GM12864 (cell line): ENCODE data around the gene SMOC2.

Experiments used
- DNase-seq: peaks from one replicate; pipeline ENCODE4 v3.0.0-alpha.2; 2011; ENCODE audit warnings: low read depth
- H3K4me3 ChIP-seq: 2 replicates; pipeline ENCODE4 v1.5.1; 2011; ENCODE audit warnings: mild to moderate bottlenecking, low read depth, low read length, control low read depth
- TF ChIP-seq, protein P1 (sequence below): IDR thresholded peaks from 2 replicates; pipeline ENCODE4 v1.5.1; 2011; ENCODE audit warnings: low read depth, mild to moderate bottlenecking, moderate library complexity, low read length, control low read depth, inconsistent platforms; ENCODE audit errors: missing control alignments

Gene SMOC2

DNA sequence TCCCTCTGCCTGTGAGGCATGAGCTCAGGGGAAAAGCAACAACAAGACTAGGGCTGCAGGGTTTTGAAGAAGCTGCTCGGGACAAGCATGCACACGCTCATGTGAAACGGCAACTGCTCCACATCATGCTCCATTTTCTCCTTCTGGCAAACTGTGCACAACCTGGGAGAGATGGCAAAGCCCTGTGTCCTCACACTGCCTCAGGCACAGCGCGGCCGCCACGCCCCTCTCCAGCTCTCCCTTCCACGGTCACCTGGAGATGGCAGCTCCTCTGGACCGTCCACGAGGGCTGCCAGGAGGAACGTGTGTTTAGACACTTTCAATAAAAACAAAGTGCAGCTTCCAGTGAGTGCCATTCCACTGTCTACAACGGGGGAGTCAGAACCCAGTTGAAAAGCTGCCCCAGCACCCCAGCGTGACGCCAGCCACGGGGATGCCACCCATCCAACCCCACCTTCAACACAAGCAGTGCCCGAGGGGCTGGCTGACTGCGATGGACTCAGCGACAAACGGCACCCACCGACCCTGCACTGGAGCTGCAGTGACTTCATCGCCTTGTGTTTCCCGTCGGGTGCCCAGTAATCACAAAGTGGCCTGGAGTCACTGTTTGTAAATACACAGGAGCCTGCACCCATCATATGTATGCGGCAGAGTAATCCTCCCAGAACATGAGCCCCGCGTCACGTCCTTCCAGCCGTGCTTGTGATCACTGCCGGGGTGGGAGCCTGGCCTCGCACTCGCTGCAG lies 16.1 kb downstream of the SMOC2 start:
- no peak overlapping the region for H3K4me3 ChIP-seq
- TF ChIP-seq, protein P1, sequence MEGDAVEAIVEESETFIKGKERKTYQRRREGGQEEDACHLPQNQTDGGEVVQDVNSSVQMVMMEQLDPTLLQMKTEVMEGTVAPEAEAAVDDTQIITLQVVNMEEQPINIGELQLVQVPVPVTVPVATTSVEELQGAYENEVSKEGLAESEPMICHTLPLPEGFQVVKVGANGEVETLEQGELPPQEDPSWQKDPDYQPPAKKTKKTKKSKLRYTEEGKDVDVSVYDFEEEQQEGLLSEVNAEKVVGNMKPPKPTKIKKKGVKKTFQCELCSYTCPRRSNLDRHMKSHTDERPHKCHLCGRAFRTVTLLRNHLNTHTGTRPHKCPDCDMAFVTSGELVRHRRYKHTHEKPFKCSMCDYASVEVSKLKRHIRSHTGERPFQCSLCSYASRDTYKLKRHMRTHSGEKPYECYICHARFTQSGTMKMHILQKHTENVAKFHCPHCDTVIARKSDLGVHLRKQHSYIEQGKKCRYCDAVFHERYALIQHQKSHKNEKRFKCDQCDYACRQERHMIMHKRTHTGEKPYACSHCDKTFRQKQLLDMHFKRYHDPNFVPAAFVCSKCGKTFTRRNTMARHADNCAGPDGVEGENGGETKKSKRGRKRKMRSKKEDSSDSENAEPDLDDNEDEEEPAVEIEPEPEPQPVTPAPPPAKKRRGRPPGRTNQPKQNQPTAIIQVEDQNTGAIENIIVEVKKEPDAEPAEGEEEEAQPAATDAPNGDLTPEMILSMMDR = no peak
- no peak for DNase-seq

GRCh38 chr6:168457653-168457934 lies 16.6 kb downstream of the SMOC2 start:
- DNase-seq = no peak
- H3K4me3 ChIP-seq = no peak overlapping the region
- TF ChIP-seq, protein P1 = no peak

DNA sequence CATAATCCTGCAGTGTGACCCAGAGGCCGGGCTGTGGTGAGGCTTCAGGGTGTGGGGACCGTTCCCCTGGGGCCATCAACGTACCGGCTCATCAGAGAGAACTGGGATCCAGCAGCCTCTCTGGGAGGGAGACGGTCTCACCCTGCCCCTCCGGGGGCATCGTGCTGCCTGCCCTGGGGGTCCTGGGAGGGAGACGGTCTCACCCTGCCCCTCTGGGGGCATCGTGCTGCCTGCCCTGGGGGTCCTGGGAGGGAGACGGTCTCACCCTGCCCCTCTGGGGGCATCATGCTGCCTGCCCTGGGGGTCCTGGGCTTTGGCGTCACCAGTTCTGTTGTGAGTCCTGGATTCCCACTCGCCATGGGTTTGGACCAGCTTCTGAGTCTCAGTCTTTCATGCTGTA lies 17.1 kb downstream of the SMOC2 start:
- H3K4me3 ChIP-seq = no peak overlapping the region
- TF ChIP-seq, protein P1 = no peak

GRCh38 chr6:168459572-168459971 lies 18.6 kb downstream of the SMOC2 start:
- no peak overlapping the region for H3K4me3 ChIP-seq
- TF ChIP-seq, protein P1 = no peak
- no peak for DNase-seq

More for the DNA sequence above, 17.1 kb downstream of the SMOC2 start:
- no peak for DNase-seq

DNA sequence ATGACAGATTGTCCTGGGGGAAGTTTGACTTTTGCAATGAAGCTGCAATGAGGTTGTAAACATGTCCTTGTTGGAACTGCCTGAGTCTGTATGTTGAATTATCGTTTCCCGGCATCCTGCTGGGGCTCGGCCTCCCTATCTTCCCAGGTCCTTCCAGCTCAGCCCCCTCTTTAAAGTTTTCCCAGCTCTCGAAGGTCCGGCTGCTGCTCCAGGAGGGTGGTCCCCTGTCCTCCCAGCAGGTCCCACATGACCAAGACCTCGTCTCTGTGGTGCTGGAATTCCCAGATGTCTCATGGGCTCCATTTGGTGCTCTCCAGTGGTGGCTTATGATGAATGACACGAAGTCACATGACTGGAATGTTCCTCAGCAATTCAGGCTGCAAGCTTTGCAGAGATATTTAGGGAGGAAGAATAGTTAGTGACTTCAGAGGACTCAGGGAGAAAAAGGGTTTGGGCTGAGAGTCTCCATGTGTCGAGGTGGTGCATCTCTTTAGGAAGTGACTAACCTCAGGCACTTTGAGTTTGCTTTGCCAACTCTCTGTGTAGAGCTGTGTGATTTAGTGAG lies 21.4 kb downstream of the SMOC2 start:
- DNase-seq = no peak
- TF ChIP-seq, protein P1 = no peak
- no peak overlapping the region for H3K4me3 ChIP-seq

DNA sequence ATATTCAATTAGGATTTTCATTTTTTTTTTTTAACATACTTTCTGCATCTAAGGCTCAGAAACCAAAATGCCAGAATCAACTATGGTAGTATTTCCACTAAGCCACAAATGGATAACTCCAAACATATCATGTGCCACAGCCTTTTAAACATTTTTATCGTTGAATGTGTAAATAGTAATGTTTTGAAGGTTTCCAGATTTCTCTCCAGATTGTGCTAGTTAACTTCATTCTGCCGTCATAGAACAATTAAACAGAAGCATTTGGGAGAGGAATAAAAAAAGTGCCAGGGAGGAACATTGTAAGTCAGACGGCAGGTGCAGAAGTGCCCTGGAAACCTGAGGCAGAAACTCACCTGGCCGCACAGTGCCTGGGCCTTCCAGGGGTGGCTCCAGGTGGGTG lies 23.6 kb downstream of the SMOC2 start:
- no peak overlapping the region for H3K4me3 ChIP-seq
- no peak for DNase-seq

More for the DNA sequence above, 23.6 kb downstream of the SMOC2 start:
- TF ChIP-seq, protein P1 = no peak
